Fibroblast of skin of right biceps (primary cell): ENCODE measurements around the gene GDF3.
"Not testable (repeated sequence)": the region's sequence is repeated elsewhere in the genome, so short reads cannot be mapped to it uniquely, and the experiment has no call there.

Experiments used
- DNase-seq: peaks from one replicate; pipeline ENCODE4 v3.0.0-alpha.2; 2013

Gene GDF3

GRCh38 chr12:7695566-7696197, at the start of gene GDF3:
TSS of gene GDF3 (minus strand) at chr12:7695775. CDS start at chr12:7695728, 47 bp downstream.
- peak; percentile 15 for DNase-seq

GRCh38 chr12:7732993-7733392, 37.4 kb upstream of the GDF3 start:
- no peak for DNase-seq

GRCh38 chr12:7731486-7731885, 35.9 kb upstream of the GDF3 start:
- peak; percentile 5 for DNase-seq

- DNase-seq: not testable (repeated sequence)
Measured at GRCh38 chr12:7730984-7731383, 35.4 kb upstream of the GDF3 start.

- DNase-seq: peak; percentile 65
Measured at GRCh38 chr12:7729746-7730145, 34.2 kb upstream of the GDF3 start.

- no peak for DNase-seq
Measured at GRCh38 chr12:7723926-7724325, 28.4 kb upstream of the GDF3 start.

- no peak for DNase-seq
Measured at GRCh38 chr12:7719946-7720730, 24.6 kb upstream of the GDF3 start.

GRCh38 chr12:7716381-7716780, 20.8 kb upstream of the GDF3 start:
- peak; percentile 12 for DNase-seq

- no peak for DNase-seq
Measured at GRCh38 chr12:7712841-7713442, 17.4 kb upstream of the GDF3 start.

GRCh38 chr12:7711133-7711532, 15.6 kb upstream of the GDF3 start, which contains the start of gene DPPA3:
TSS of gene DPPA3 (plus strand) at chr12:7711433. CDS start at chr12:7711571, 138 bp downstream.
- DNase-seq: no peak

GRCh38 chr12:7709969-7710675, 14.5 kb upstream of the GDF3 start:
- no peak for DNase-seq

- no peak for DNase-seq
Measured at GRCh38 chr12:7705846-7706245, 10.3 kb upstream of the GDF3 start.

GRCh38 chr12:7695237-7695560, 376 bp downstream of the GDF3 start:
- no peak for DNase-seq

- DNase-seq: no peak
Measured at GRCh38 chr12:7694556-7695236, 879 bp downstream of the GDF3 start.

GRCh38 chr12:7693793-7694192, 1.8 kb downstream of the GDF3 start:
- no peak for DNase-seq

GRCh38 chr12:7681535-7681934, 14.0 kb downstream of the GDF3 start:
- DNase-seq: no peak

GRCh38 chr12:7679251-7680045, 16.1 kb downstream of the GDF3 start:
- no peak for DNase-seq

- no peak for DNase-seq
Measured at GRCh38 chr12:7678744-7679143, 16.8 kb downstream of the GDF3 start.

- peak; percentile 41 for DNase-seq
Measured at GRCh38 chr12:7677432-7677888, 18.1 kb downstream of the GDF3 start.

- not testable (repeated sequence) for DNase-seq
Measured at GRCh38 chr12:7675455-7675854, 20.1 kb downstream of the GDF3 start.

GRCh38 chr12:7668171-7668570, 27.4 kb downstream of the GDF3 start:
- DNase-seq: no peak

GRCh38 chr12:7667125-7667524, 28.4 kb downstream of the GDF3 start:
- peak; percentile 8 for DNase-seq
